KMS-11 (cell line): ENCODE results near the gene SLC35B3.

Experiments used
- H2AFZ ChIP-seq: fragments of 200-600 bp; sonication (generic); 2 replicates; pipeline ENCODE4 v1.6.1; 2016; ENCODE audit warnings: antibody characterized with exemption, mixed run types, low read depth
- H3K27ac ChIP-seq: fragments of 200-600 bp; sonication (generic); 2 replicates; pipeline ENCODE4 v1.6.1; 2016; ENCODE audit warnings: mild to moderate bottlenecking, mixed run types
- H3K27me3 ChIP-seq: fragments of 200-600 bp; sonication (generic); 2 replicates; pipeline ENCODE4 v1.6.1; 2017; ENCODE audit warnings: mild to moderate bottlenecking, low read depth, mixed run types, moderate library complexity; ENCODE audit not compliant: insufficient read depth
- H3K36me3 ChIP-seq: fragments of 200-600 bp; sonication (generic); 2 replicates; pipeline ENCODE4 v1.6.1; 2017; ENCODE audit warnings: mild to moderate bottlenecking, mixed run types; ENCODE audit not compliant: insufficient read depth
- H3K4me1 ChIP-seq: fragments of 200-600 bp; sonication (generic); 2 replicates; pipeline ENCODE4 v1.6.1; 2016; ENCODE audit warnings: mild to moderate bottlenecking, low read depth, mixed run types; ENCODE audit not compliant: poor library complexity, severe bottlenecking
- H3K4me2 ChIP-seq: fragments of 200-600 bp; sonication (generic); 2 replicates; pipeline ENCODE4 v1.7.0; 2016; ENCODE audit warnings: mild to moderate bottlenecking, mixed run types
- H3K4me3 ChIP-seq: fragments of 200-600 bp; sonication (generic); IDR thresholded peaks from 2 replicates; pipeline ENCODE4 v1.6.1; 2017; ENCODE audit warnings: low read depth, low read length, mixed read lengths; ENCODE audit not compliant: insufficient read depth
- H3K79me2 ChIP-seq: fragments of 200-600 bp; sonication (generic); 2 replicates; pipeline ENCODE4 v1.6.1; 2016; ENCODE audit warnings: low read depth, mixed run types; ENCODE audit not compliant: insufficient read depth
- H3K9ac ChIP-seq: fragments of 200-600 bp; sonication (generic); 2 replicates; pipeline ENCODE4 v1.6.1; 2016; ENCODE audit warnings: mild to moderate bottlenecking, mixed run types
- H4K20me1 ChIP-seq: fragments of 200-600 bp; sonication (generic); 2 replicates; pipeline ENCODE4 v1.6.1; 2016; ENCODE audit warnings: mild to moderate bottlenecking, mixed run types; ENCODE audit not compliant: insufficient read depth
- CTCF ChIP-seq: fragments of 200-600 bp; sonication (generic); conservative IDR thresholded peaks from 2 replicates; pipeline ENCODE4 v1.6.1; 2017; ENCODE audit warnings: low read depth, mild to moderate bottlenecking, antibody characterized with exemption, low read length, moderate library complexity, mixed read lengths

The SLC35B3 gene

GRCh38 chr6:8476656-8477055 lies 41.3 kb upstream of the SLC35B3 start:
- no peak for TF ChIP-seq CTCF
- Histone ChIP-seq H4K20me1 (no peaks in the 10 kb centered on the region), H3K9ac (no peak overlapping the region), H3K79me2 (no peaks in the 10 kb centered on the region), H3K27ac (no peak overlapping the region), H3K4me3 (no peak overlapping the region), H3K36me3 (no peaks in the 10 kb centered on the region; the same call in 1 of the 2 replicates), H3K4me1 (no peaks in the 10 kb centered on the region), H2AFZ (no peak overlapping the region), H3K27me3 (no peaks in the 10 kb centered on the region), H3K4me2 (no peak overlapping the region)

- H3K36me3 ChIP-seq, result no peaks in the 10 kb centered on the region
- no peak overlapping the region for H3K4me2 ChIP-seq
- no peaks in the 10 kb centered on the region for H3K27me3 ChIP-seq
- H3K4me3 ChIP-seq, result no peak overlapping the region
- H3K27ac ChIP-seq, result no peak overlapping the region
- H4K20me1 ChIP-seq, result no peaks in the 10 kb centered on the region
- no peaks in the 10 kb centered on the region for H3K79me2 ChIP-seq
- TF ChIP-seq CTCF, result no peak
- H3K9ac ChIP-seq, result no peak overlapping the region
- no peak overlapping the region for H2AFZ ChIP-seq
- H3K4me1 ChIP-seq, result no peaks in the 10 kb centered on the region
These were observed 33.4 kb upstream of the SLC35B3 start for GRCh38 chr6:8468552-8469356.

- Histone ChIP-seq H3K4me3 (no peak overlapping the region), H3K4me2 (no peak overlapping the region), H3K9ac (no peak overlapping the region), H4K20me1 (no peaks in the 10 kb centered on the region), H3K4me1 (no peaks in the 10 kb centered on the region), H3K36me3 (no peaks in the 10 kb centered on the region), H3K79me2 (no peaks in the 10 kb centered on the region), H3K27ac (no peak overlapping the region), H2AFZ (no peak overlapping the region), H3K27me3 (no peaks in the 10 kb centered on the region)
- TF ChIP-seq CTCF, result no peak
These were observed 27.3 kb upstream of the SLC35B3 start for GRCh38 chr6:8462694-8463093.

GRCh38 chr6:8462169-8462568 lies 26.8 kb upstream of the SLC35B3 start:
- Histone ChIP-seq H3K79me2 (no peaks in the 10 kb centered on the region), H3K9ac (no peak overlapping the region), H3K4me3 (no peak overlapping the region), H3K27me3 (no peaks in the 10 kb centered on the region), H4K20me1 (no peaks in the 10 kb centered on the region), H3K27ac (no peak overlapping the region), H2AFZ (no peak overlapping the region), H3K4me1 (no peaks in the 10 kb centered on the region), H3K36me3 (no peaks in the 10 kb centered on the region), H3K4me2 (no peak overlapping the region)
- TF ChIP-seq CTCF, result no peak
